Inferior parietal cortex (tissue), 1 donor: ENCODE data around the gene TSPAN18.

Source experiments
- DNase-seq: peaks from one replicate; pipeline ENCODE4 v3.0.0-alpha.2; 2016; ENCODE audit errors: extremely low spot score

TSPAN18 gene

GRCh38 chr11:44957040-44957515 lies 230.3 kb downstream of the TSPAN18 start:
- no peak for DNase-seq

GRCh38 chr11:44957776-44958564 lies 231.2 kb downstream of the TSPAN18 start:
- no peak for DNase-seq

GRCh38 chr11:44959064-44959463 lies 232.3 kb downstream of the TSPAN18 start:
- DNase-seq: no peak

GRCh38 chr11:44960200-44960845 lies 233.6 kb downstream of the TSPAN18 start:
- DNase-seq: no peak

- no peak for DNase-seq
Observed at GRCh38 chr11:44962464-44962863, 235.7 kb downstream of the TSPAN18 start.

GRCh38 chr11:44963136-44963535 lies 236.4 kb downstream of the TSPAN18 start:
- DNase-seq: no peak

GRCh38 chr11:44963948-44964347 lies 237.2 kb downstream of the TSPAN18 start:
- no peak for DNase-seq

GRCh38 chr11:44964526-44965209 lies 237.9 kb downstream of the TSPAN18 start:
- DNase-seq: no peak

- DNase-seq: no peak
Observed at GRCh38 chr11:44966694-44967093, 239.9 kb downstream of the TSPAN18 start.

- DNase-seq: no peak
Observed at GRCh38 chr11:44967930-44968496, 241.3 kb downstream of the TSPAN18 start.

GRCh38 chr11:44968510-44968909 lies 241.7 kb downstream of the TSPAN18 start:
- no peak for DNase-seq

- no peak for DNase-seq
Observed at GRCh38 chr11:44969651-44970252, 243.0 kb downstream of the TSPAN18 start.

GRCh38 chr11:44970293-44970692 lies 243.5 kb downstream of the TSPAN18 start:
- DNase-seq: no peak

- DNase-seq: no peak
Observed at GRCh38 chr11:44971185-44971584, 244.4 kb downstream of the TSPAN18 start.

- DNase-seq: no peak
Observed at GRCh38 chr11:44972746-44973435, 246.1 kb downstream of the TSPAN18 start.

GRCh38 chr11:44973632-44974401 lies 247.1 kb downstream of the TSPAN18 start:
- DNase-seq: no peak

- no peak for DNase-seq
Observed at GRCh38 chr11:44974402-44975000, 247.7 kb downstream of the TSPAN18 start.

GRCh38 chr11:44976576-44976975 lies 249.8 kb downstream of the TSPAN18 start:
- DNase-seq: no peak

- DNase-seq: no peak
Observed at GRCh38 chr11:44977493-44977984, 250.8 kb downstream of the TSPAN18 start.
